ENCODE measurements around the gene PLA2G15.

DNA sequence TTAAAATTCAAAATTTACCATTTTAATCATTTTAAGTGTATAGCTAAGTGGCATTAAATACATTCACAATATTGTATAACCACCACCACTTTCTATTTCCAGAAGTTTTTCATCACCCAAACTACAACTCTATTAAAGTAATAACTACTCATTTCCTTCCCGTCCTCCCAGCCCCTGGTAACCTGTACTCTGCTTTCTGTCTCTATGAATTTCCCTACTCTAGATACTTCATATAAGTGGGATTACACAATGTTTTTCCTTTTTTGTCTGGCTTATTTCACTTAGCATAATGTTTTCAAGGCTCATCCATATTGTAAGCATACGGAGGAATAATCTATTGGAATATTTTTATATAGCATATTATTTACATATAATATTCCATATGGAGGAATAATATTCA, 38.9 kb upstream of the PLA2G15 start:
- TF ChIP-seq POLR2A (IDR thresholded peaks at IDR 0.05), result no peak
- TF ChIP-seq, protein P1, sequence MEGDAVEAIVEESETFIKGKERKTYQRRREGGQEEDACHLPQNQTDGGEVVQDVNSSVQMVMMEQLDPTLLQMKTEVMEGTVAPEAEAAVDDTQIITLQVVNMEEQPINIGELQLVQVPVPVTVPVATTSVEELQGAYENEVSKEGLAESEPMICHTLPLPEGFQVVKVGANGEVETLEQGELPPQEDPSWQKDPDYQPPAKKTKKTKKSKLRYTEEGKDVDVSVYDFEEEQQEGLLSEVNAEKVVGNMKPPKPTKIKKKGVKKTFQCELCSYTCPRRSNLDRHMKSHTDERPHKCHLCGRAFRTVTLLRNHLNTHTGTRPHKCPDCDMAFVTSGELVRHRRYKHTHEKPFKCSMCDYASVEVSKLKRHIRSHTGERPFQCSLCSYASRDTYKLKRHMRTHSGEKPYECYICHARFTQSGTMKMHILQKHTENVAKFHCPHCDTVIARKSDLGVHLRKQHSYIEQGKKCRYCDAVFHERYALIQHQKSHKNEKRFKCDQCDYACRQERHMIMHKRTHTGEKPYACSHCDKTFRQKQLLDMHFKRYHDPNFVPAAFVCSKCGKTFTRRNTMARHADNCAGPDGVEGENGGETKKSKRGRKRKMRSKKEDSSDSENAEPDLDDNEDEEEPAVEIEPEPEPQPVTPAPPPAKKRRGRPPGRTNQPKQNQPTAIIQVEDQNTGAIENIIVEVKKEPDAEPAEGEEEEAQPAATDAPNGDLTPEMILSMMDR (IDR thresholded peaks at IDR 0.05), result no peak

Measured in adrenal gland (tissue), 5 donors.